Ascending aorta (tissue), 2 donors: ENCODE results near the gene ATP2B2. TPM values are rescaled to one million over a fixed set of nuclear protein-coding genes. Genes with fewer than 3 reads are reported as not detected.

Experiments used
- DNase-seq, 2 donors: peaks; one replicate each; pipeline ENCODE4 v3.0.0-alpha.2; 2019; ENCODE audit warnings: low spot score in 2 of 2
- H3K27ac ChIP-seq, 2 donors: fragments of 200-600 bp; sonication (generic); one replicate each; pipeline ENCODE4 v1.5.1; 2016 to 2017; ENCODE audit warnings: mild to moderate bottlenecking in 1 of 2
- H3K27me3 ChIP-seq: fragments of 200-600 bp; sonication (generic); one replicate; pipeline ENCODE4 v1.5.1; 2017
- H3K36me3 ChIP-seq, 2 donors: fragments of 200-600 bp; sonication (generic); one replicate each; pipeline ENCODE4 v1.5.1; 2016
- H3K4me1 ChIP-seq, 2 donors: fragments of 200-600 bp; sonication (generic); one replicate each; pipeline ENCODE4 v1.5.1; 2016 to 2017; ENCODE audit warnings: mild to moderate bottlenecking in 1 of 2
- H3K4me3 ChIP-seq, 2 donors: fragments of 200-600 bp; sonication (generic); one replicate each; pipeline ENCODE4 v1.5.1; 2016 to 2017; ENCODE audit warnings: mild to moderate bottlenecking in 1 of 2
- H3K9me3 ChIP-seq, 2 donors: fragments of 200-600 bp; sonication (generic); one replicate each; pipeline ENCODE4 v1.5.1; 2016
- intact Hi-C: fragments of 100-400 bp; cut with DNase I; formaldehyde crosslinking; loops from one replicate; pipeline ENCODE4 v1.15.1; 2023
- total RNA-seq: library from RNA; depleted of rRNA; stranded (reverse); fragments of >200 nt; gene quantifications from one replicate; pipeline ENCODE4 v1.1.0, GENCODE V29; 2016
- TF ChIP-seq, protein P1 (sequence below), 3 experiments: fragments of 200-600 bp in 2 of 3; fragments of 450-650 bp in 1 of 3; sonication (generic) in 2 of 3; IDR thresholded peaks; one replicate each; pipeline ENCODE4 v1.5.1; 2016 to 2019; ENCODE audit warnings: antibody characterized with exemption in 3 of 3, mild to moderate bottlenecking in 1 of 3, moderate library complexity in 1 of 3

The ATP2B2 gene
- total RNA-seq, 1 donor from 2014 or later, result not detected

DNA sequence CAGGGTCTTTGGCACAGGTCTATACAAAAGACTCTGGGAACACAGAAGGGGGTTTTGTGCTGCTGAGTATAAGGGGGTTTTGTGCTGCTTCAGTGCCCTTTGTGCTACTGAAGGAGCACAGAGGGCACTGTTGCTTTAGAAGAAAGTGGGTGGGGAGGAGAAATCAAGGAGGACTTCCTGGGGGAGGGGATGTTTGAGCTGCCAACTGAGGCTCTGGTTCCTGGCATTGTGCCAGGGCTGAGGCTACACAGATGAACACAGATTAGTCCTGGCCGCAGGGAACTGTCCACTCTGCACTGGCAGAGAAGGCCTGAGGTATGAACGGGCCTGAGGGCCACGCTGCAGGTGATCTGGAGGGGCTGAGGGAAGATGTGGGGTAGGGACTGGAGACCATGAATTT, 152.2 kb downstream of the ATP2B2 start:
- Histone ChIP-seq H3K27me3 (no peaks in the 10 kb centered on the region), H3K36me3 (no peaks in the 10 kb centered on the region), H3K4me3 (no peak overlapping the region), H3K9me3 (no peaks in the 10 kb centered on the region), H3K27ac (no peak overlapping the region), H3K4me1 (peaks cover 0 to 6% of the 10 kb centered on the region in 2 donors)
- DNase-seq, result no peak
- TF ChIP-seq, protein P1, sequence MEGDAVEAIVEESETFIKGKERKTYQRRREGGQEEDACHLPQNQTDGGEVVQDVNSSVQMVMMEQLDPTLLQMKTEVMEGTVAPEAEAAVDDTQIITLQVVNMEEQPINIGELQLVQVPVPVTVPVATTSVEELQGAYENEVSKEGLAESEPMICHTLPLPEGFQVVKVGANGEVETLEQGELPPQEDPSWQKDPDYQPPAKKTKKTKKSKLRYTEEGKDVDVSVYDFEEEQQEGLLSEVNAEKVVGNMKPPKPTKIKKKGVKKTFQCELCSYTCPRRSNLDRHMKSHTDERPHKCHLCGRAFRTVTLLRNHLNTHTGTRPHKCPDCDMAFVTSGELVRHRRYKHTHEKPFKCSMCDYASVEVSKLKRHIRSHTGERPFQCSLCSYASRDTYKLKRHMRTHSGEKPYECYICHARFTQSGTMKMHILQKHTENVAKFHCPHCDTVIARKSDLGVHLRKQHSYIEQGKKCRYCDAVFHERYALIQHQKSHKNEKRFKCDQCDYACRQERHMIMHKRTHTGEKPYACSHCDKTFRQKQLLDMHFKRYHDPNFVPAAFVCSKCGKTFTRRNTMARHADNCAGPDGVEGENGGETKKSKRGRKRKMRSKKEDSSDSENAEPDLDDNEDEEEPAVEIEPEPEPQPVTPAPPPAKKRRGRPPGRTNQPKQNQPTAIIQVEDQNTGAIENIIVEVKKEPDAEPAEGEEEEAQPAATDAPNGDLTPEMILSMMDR (IDR thresholded peaks at IDR 0.05), result no peak
- intact Hi-C loops, result no loop called here

DNA sequence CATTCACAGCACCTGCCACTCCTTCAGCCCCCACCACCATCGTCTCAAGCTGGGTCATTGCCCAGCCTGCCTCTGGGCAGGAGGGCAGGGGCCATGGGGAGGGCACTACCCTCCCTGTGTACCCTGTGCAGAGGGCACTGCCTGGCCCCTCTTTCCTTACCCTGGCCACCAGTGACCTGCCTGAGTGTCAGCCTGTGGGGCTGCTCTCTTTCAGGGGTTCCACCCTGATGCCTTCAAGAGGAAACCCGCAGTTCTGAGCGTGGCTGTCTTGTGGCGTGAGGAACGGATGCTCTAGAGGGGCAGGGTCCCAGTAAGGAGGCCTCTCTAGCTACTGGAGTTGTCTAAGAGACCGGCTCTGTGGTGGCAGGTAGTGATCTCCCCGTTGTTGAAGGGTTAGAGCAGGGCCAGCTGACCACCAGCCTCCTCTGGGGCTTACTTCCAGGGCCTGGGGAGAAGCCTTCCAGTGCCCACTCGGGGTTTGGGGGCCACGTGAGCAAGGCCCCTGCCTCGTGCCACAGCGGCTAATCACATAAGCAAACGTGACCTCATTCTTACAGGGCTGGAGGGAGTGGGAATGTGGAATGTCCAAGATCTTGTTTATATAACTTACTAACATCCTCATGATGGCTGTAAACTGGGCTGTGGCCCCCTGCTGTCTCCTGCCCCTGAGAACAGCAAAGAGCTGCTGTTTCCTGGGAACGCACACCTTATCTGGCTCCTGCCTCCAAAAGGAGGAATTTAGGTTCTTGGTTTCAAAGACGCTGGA, 153.1 kb downstream of the ATP2B2 start:
- H3K4me1 ChIP-seq, result peaks cover 0 to 6% of the 10 kb centered on the region in 2 donors
- no peak for DNase-seq
- no peak overlapping the region for H3K27ac ChIP-seq
- H3K4me3 ChIP-seq, result no peak overlapping the region
- TF ChIP-seq, protein P1 (IDR thresholded peaks at IDR 0.05), result no peak
- H3K9me3 ChIP-seq, result no peaks in the 10 kb centered on the region
- no peaks in the 10 kb centered on the region for H3K36me3 ChIP-seq
- intact Hi-C loops, result no loop called here
- H3K27me3 ChIP-seq, result no peaks in the 10 kb centered on the region

DNA sequence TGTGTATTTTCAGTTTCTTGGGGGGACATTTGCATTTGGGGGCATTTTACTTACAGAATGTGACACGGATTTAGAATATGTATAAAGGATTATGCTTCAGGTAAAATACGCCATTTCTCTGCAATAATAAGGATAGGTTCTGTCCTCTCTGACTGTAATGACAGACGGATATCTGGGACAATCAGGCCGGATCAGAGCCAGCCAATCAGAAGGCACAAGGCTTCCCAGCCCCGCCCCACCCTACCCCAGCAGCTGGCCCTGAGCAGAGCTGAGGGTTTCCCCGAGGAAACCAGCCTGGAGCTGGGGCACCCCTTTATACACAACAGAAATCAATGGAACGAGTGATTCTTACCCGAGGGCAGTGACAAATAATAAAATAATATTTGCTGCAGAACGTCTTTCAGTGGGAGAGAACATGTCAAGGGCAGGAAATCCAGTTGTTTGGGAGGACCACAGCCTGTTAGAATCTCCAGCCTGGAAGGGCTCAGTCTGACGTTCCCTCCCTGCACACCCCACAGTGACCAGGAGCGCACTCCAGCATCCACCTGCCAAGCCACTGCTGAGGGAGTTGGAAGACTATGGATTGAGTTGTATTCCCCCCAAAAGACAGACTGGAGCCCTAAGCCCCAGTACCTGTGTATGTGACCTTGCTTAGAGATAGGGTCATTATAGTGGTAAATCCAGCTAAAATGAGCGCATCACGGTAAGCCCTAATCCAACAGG, 154.2 kb downstream of the ATP2B2 start:
- intact Hi-C loops, result no loop called here

DNA sequence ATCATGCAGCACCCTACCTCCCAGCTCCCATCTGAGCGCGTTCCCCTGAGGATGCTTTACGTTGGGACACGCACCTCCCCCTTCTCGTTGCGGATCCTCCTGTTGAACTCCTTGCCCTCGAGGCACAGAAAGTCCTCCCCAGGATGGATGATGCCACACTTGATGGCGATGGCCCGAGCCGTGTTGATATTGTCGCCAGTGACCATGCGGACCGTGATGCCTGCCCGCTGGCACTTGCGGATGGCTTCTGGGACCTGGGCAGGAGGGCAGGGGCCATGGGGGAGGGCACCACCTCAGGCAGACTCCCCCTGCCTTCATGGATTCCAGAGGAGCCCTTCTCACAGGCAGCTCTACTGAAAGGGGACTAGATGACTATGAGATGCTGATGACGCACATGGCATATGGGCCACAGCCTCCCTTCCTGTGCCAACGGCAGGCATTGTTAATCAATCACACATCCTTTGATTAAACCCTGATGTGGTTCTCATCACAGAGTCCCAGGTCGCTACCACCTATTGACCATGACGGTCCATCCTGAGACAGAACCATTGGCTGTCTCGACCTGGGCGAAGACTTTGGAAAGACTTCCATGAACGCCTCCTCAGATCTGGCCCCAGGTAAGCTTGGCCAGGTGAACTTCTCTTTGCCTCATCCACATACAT, 154.9 kb downstream of the ATP2B2 start:
- Histone ChIP-seq H3K27ac (no peak overlapping the region), H3K27me3 (no peaks in the 10 kb centered on the region), H3K9me3 (no peaks in the 10 kb centered on the region), H3K4me3 (no peak overlapping the region), H3K36me3 (no peaks in the 10 kb centered on the region), H3K4me1 (peaks cover 0 to 6% of the 10 kb centered on the region in 2 donors)
- DNase-seq, result no peak
- TF ChIP-seq, protein P1 (IDR thresholded peaks at IDR 0.05), result no peak
- intact Hi-C loops, result no loop called here

More for the DNA sequence above, 154.2 kb downstream of the ATP2B2 start:
- TF ChIP-seq, protein P1 (IDR thresholded peaks at IDR 0.05), result no peak
- H3K4me3 ChIP-seq, result no peak overlapping the region
- H3K27ac ChIP-seq, result no peak overlapping the region
- H3K36me3 ChIP-seq, result no peaks in the 10 kb centered on the region
- H3K27me3 ChIP-seq, result no peaks in the 10 kb centered on the region
- DNase-seq, result no peak
- H3K4me1 ChIP-seq, result peaks cover 0 to 6% of the 10 kb centered on the region in 2 donors
- no peaks in the 10 kb centered on the region for H3K9me3 ChIP-seq

DNA sequence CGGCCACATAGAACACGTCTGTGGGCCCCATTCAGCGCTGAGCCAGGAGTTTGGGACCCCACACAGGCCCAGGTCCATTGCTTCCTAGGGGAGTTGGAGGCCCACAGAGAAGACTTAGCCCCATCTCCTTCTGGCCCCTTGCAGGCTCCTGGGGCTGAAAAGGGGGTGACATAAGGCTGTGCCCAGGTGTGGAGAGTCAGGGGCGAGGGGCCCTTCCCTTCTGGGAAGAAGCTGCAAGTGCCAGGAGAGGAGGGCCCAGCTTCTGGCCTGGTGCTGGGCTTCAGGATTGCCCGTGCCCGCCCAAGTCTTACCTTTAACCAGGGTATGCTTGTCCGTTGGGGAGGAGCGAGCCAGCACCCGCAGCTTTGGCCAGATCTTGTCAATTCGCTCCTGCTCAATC, 155.6 kb downstream of the ATP2B2 start:
- Histone ChIP-seq H3K27ac (no peak overlapping the region), H3K36me3 (no peaks in the 10 kb centered on the region), H3K4me3 (no peak overlapping the region), H3K27me3 (no peaks in the 10 kb centered on the region), H3K4me1 (peaks cover 0 to 6% of the 10 kb centered on the region in 2 donors), H3K9me3 (no peaks in the 10 kb centered on the region)
- intact Hi-C loops, result no loop called here
- DNase-seq, result no peak
- TF ChIP-seq, protein P1 (IDR thresholded peaks at IDR 0.05), result no peak
